Amygdala (tissue), 56 donors: ENCODE results near the gene APBA2.
"Not testable (repeated sequence)": the region's sequence is repeated elsewhere in the genome, so short reads cannot be mapped to it uniquely, and the experiment has no call there.

Experiments used
- DNase-seq, 56 donors: peaks; one replicate each; lab custom pipeline; 2025; lab: John Stamatoyannopoulos, UW

APBA2 gene

GRCh38 chr15:29021857-29022256 lies 136.1 kb downstream of the APBA2 start:
- DNase-seq = peak in 9 of 56 donors; percentile 18 to 61 (median 41)

GRCh38 chr15:29024662-29025061 lies 138.9 kb downstream of the APBA2 start:
- no peak for DNase-seq

GRCh38 chr15:29025411-29025810 lies 139.6 kb downstream of the APBA2 start:
- not testable (repeated sequence) for DNase-seq

- DNase-seq = not testable (repeated sequence)
Observed at GRCh38 chr15:29028158-29028557, 142.4 kb downstream of the APBA2 start.

- DNase-seq = no peak
Observed at GRCh38 chr15:29029651-29030195, 143.9 kb downstream of the APBA2 start.

GRCh38 chr15:29031502-29032228 lies 145.9 kb downstream of the APBA2 start:
- no peak for DNase-seq

GRCh38 chr15:29032229-29032625 lies 146.5 kb downstream of the APBA2 start:
- no peak for DNase-seq

- DNase-seq = no peak
Observed at GRCh38 chr15:29032751-29033150, 147.0 kb downstream of the APBA2 start.

GRCh38 chr15:29034151-29034550 lies 148.4 kb downstream of the APBA2 start:
- no peak for DNase-seq

- no peak for DNase-seq
Observed at GRCh38 chr15:29034593-29035335, 149.0 kb downstream of the APBA2 start.

GRCh38 chr15:29035336-29036285 lies 149.8 kb downstream of the APBA2 start:
- DNase-seq = peak in 1 of 56 donors; percentile 51

GRCh38 chr15:29037997-29038705 lies 152.4 kb downstream of the APBA2 start:
- DNase-seq = no peak

- DNase-seq = no peak
Observed at GRCh38 chr15:29039466-29040369, 153.9 kb downstream of the APBA2 start.

GRCh38 chr15:29040370-29040751 lies 154.6 kb downstream of the APBA2 start:
- DNase-seq = peak in 12 of 56 donors; percentile 23 to 67 (median 49)

GRCh38 chr15:29043736-29044502 lies 158.1 kb downstream of the APBA2 start:
- peak in 5 of 56 donors; percentile 13 to 40 (median 35) for DNase-seq

- DNase-seq = peak in 1 of 56 donors; percentile 49
Observed at GRCh38 chr15:29044503-29044901, 158.7 kb downstream of the APBA2 start.

- not testable (repeated sequence) for DNase-seq
Observed at GRCh38 chr15:29045161-29045560, 159.4 kb downstream of the APBA2 start.

GRCh38 chr15:29045717-29046116 lies 159.9 kb downstream of the APBA2 start:
- peak in 5 of 56 donors; percentile 28 to 58 (median 47) for DNase-seq
